Upper lobe of left lung (tissue), 6 donors: Measurements from ENCODE around the gene ALDH7A1. TPM values are rescaled to one million over a fixed set of nuclear protein-coding genes. Genes with fewer than 3 reads are reported as not detected.

Source experiments
- ATAC-seq, 2 donors: fragments of 200-7000 bp; cut with Tn5 transposase; one replicate each; pipeline ENCODE4 v1.9.1; 2022; ENCODE audit warnings: mild to moderate bottlenecking in 2 of 2, moderate library complexity in 2 of 2; ENCODE audit not compliant: low FRiP score in 2 of 2
- DNase-seq, 2 donors: peaks; one replicate each; pipeline ENCODE4 v3.0.0-alpha.2; 2019 to 2020
- H3K27ac ChIP-seq, 4 donors: fragments of 200-600 bp; sonication (generic); one replicate each; pipeline ENCODE4 v1.5.1; 2016 to 2019
- H3K27me3 ChIP-seq, 4 donors: fragments of 200-600 bp; sonication (generic); one replicate each; pipeline ENCODE4 v1.5.1; 2017 to 2019
- H3K36me3 ChIP-seq, 4 donors: fragments of 200-600 bp; sonication (generic); one replicate each; pipeline ENCODE4 v1.5.1; 2016 to 2019
- H3K4me1 ChIP-seq, 4 donors: fragments of 200-600 bp; sonication (generic); one replicate each; pipeline ENCODE4 v1.5.1; 2018 to 2019
- H3K4me3 ChIP-seq, 4 donors: fragments of 200-600 bp; sonication (generic); one replicate each; pipeline ENCODE4 v1.5.1; 2017 to 2019; ENCODE audit warnings: mild to moderate bottlenecking in 2 of 4, moderate library complexity in 1 of 4
- H3K9me3 ChIP-seq, 4 donors: fragments of 200-600 bp; sonication (generic); one replicate each; pipeline ENCODE4 v1.5.1; 2018 to 2019
- EP300 ChIP-seq, 4 donors: sonication (generic); formaldehyde crosslinking; IDR thresholded peaks; one replicate each; pipeline ENCODE4 v1.5.1; 2017; ENCODE audit warnings: antibody characterized with exemption in 4 of 4, control low read depth in 2 of 4
- POLR2A ChIP-seq, 4 donors: fragments of 450-650 bp; IDR thresholded peaks; one replicate each; pipeline ENCODE4 v1.5.1; 2016 to 2017; ENCODE audit warnings: antibody characterized with exemption in 4 of 4, mild to moderate bottlenecking in 2 of 4
- POLR2AphosphoS5 ChIP-seq, 2 donors: sonication (generic); formaldehyde crosslinking; IDR thresholded peaks; one replicate each; pipeline ENCODE4 v1.5.1; 2017; ENCODE audit warnings: antibody characterized with exemption in 2 of 2
- WGBS, 2 donors: methylation state at CpG; one replicate each; pipeline ENCODE4 v1.1.5; 2017 to 2018; 5-methylcytosine and 5-hydroxymethylcytosine counted together
- total RNA-seq, 6 donors: library from RNA; depleted of rRNA in 4 of 6; stranded (reverse); fragments of >200 nt in 4 of 6; gene quantifications; one replicate each; pipeline versions ENCODE4 v1.1.0 to v1.2.1, GENCODE V29; 2016 to 2021
- TF ChIP-seq, protein P1 (sequence below), 6 experiments: fragments of 450-650 bp in 4 of 6; fragments of 200-600 bp in 2 of 6; sonication (generic) in 2 of 6; IDR thresholded peaks; one replicate each; pipeline ENCODE4 v1.5.1; 2016 to 2019; ENCODE audit warnings: antibody characterized with exemption in 6 of 6
- donor health status: DM: no; HTN: no; CAD: no; lungs with moderate emphysema.
- donor health status: DM: no; HTN: yes; CAD: no; lungs with severe emphysema.

The ALDH7A1 gene
- 10 to 100 TPM; 19.3 to 41.4 (median 30.0) TPM for total RNA-seq

- H3K27me3 ChIP-seq = no peaks in the 10 kb centered on the region
- H3K9me3 ChIP-seq = no peaks in the 10 kb centered on the region
- H3K4me1 ChIP-seq = peaks cover 3 to 27% (median 12%) of the 10 kb centered on the region in 4 donors
- peak within 1 kb of the TSS; percentile 71 to 84 (median 76) for H3K27ac ChIP-seq
- peak within 1 kb of the TSS; percentile 56 to 77 (median 70) for H3K4me3 ChIP-seq
- peaks cover 0 to 7% (median under 1%) of the 10 kb centered on the region in 4 donors for H3K36me3 ChIP-seq
- TF ChIP-seq POLR2AphosphoS5 (IDR thresholded peaks at IDR 0.05) = peak in 1 of 2 donors; percentile 78
- TF ChIP-seq EP300 (IDR thresholded peaks at IDR 0.05) = no peak
- TF ChIP-seq, protein P1, sequence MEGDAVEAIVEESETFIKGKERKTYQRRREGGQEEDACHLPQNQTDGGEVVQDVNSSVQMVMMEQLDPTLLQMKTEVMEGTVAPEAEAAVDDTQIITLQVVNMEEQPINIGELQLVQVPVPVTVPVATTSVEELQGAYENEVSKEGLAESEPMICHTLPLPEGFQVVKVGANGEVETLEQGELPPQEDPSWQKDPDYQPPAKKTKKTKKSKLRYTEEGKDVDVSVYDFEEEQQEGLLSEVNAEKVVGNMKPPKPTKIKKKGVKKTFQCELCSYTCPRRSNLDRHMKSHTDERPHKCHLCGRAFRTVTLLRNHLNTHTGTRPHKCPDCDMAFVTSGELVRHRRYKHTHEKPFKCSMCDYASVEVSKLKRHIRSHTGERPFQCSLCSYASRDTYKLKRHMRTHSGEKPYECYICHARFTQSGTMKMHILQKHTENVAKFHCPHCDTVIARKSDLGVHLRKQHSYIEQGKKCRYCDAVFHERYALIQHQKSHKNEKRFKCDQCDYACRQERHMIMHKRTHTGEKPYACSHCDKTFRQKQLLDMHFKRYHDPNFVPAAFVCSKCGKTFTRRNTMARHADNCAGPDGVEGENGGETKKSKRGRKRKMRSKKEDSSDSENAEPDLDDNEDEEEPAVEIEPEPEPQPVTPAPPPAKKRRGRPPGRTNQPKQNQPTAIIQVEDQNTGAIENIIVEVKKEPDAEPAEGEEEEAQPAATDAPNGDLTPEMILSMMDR (IDR thresholded peaks at IDR 0.05) = peak in 3 of 6 experiments; percentile 28 to 38 (median 33)
- TF ChIP-seq POLR2A (IDR thresholded peaks at IDR 0.05) = peak in 2 of 4 donors; percentile 22 to 66
- 0% methylated on average over 15 to 33 of the region's 44 CpGs for WGBS, 2 donors
- ATAC-seq (peak; percentile 95 to 96), DNase-seq (peak; percentile 90 to 93)
These were observed at the start of gene ALDH7A1 for GRCh38 chr5:126594748-126595485. Gene ALDH7A1, minus strand, starts transcription at chr5:126595219. Its CDS starts 21 bp downstream, at chr5:126595198.

DNA sequence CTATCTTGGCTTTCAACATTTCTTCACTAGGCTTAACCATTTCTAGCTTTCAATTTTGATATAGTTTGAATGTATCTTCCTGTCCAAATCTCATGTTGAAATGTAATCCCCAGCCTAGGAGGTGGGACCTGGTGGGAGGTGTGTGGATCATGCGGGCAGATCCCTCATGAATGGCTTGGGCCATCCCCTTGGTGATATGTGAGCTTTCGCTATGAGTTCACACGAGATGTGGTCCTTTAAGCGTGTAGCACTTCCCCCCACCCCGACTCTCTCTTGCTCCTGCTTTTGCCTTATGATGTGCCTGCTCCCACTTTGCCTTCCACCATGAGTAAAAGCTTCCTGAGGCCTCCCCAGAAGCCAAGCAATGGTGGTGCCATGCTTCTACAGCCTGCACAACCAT is 46.4 kb upstream of the ALDH7A1 start:
- ATAC-seq = no peak

DNA sequence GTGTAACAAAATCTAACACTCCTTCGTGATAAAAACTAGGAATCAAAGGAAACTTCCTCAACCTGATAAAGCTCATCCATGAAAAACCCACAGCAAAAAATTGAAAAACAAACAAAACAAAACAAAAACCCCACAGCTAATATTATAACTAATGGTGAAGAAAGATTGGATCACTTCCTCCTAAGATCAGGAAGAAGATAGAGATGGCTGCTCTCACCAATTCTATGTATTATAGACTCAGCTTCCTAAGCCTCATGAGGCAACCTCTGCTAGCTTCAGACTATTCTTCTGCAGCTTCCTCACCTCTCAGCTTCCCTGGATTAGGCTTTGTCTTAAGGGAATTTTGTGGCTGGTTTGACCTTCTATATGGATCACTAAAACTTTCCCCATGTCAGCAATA is 45.8 kb upstream of the ALDH7A1 start:
- peaks cover 0 to 4% (median 2%) of the 10 kb centered on the region in 4 donors for H3K9me3 ChIP-seq
- H3K36me3 ChIP-seq = no peaks in the 10 kb centered on the region
- no peaks in the 10 kb centered on the region for H3K27me3 ChIP-seq
- TF ChIP-seq, protein P1 (IDR thresholded peaks at IDR 0.05) = no peak
- TF ChIP-seq POLR2AphosphoS5 (IDR thresholded peaks at IDR 0.05) = no peak
- no peak for TF ChIP-seq POLR2A (IDR thresholded peaks at IDR 0.05)
- no peak for TF ChIP-seq EP300 (IDR thresholded peaks at IDR 0.05)
- no peak overlapping the region for H3K27ac ChIP-seq
- WGBS, 2 donors = 78 to 80% methylated on average over 1 of the region's 1 CpG
- DNase-seq (no peak), ATAC-seq (no peak)
- no peaks in the 10 kb centered on the region for H3K4me1 ChIP-seq
- no peak overlapping the region for H3K4me3 ChIP-seq

More for the DNA sequence above, 46.4 kb upstream of the ALDH7A1 start:
- peaks cover 0 to 4% (median 2%) of the 10 kb centered on the region in 4 donors for H3K9me3 ChIP-seq
- H3K27ac ChIP-seq = no peak overlapping the region
- WGBS, 2 donors = 94 to 97% methylated on average over 5 of the region's 5 CpGs
- no peaks in the 10 kb centered on the region for H3K4me1 ChIP-seq
- H3K27me3 ChIP-seq = no peaks in the 10 kb centered on the region
- TF ChIP-seq, protein P1 (IDR thresholded peaks at IDR 0.05) = no peak
- TF ChIP-seq POLR2AphosphoS5 (IDR thresholded peaks at IDR 0.05) (no peak), EP300 (IDR thresholded peaks at IDR 0.05) (no peak), POLR2A (IDR thresholded peaks at IDR 0.05) (no peak)
- H3K36me3 ChIP-seq = no peaks in the 10 kb centered on the region
- no peak overlapping the region for H3K4me3 ChIP-seq
- no peak for DNase-seq

- Histone ChIP-seq H3K27me3 (no peaks in the 10 kb centered on the region), H3K27ac (no peak overlapping the region), H3K9me3 (no peaks in the 10 kb centered on the region), H3K4me3 (no peak overlapping the region), H3K36me3 (no peaks in the 10 kb centered on the region), H3K4me1 (no peaks in the 10 kb centered on the region)
- TF ChIP-seq EP300 (IDR thresholded peaks at IDR 0.05) (no peak), POLR2A (IDR thresholded peaks at IDR 0.05) (no peak), POLR2AphosphoS5 (IDR thresholded peaks at IDR 0.05) (no peak)
- TF ChIP-seq, protein P1 (IDR thresholded peaks at IDR 0.05) = no peak
- no peak for ATAC-seq
- no peak for DNase-seq
- 52 to 67% methylated on average over 1 of the region's 1 CpG for WGBS, 2 donors
These were observed 41.9 kb upstream of the ALDH7A1 start for GRCh38 chr5:126636956-126637355.
